Midbrain (tissue), 1 donor: ENCODE results near the gene CABYR.

ENCODE experiments used
- DNase-seq: peaks from one replicate; lab custom pipeline; 2025; lab: John Stamatoyannopoulos, UW

CABYR gene, protein sequence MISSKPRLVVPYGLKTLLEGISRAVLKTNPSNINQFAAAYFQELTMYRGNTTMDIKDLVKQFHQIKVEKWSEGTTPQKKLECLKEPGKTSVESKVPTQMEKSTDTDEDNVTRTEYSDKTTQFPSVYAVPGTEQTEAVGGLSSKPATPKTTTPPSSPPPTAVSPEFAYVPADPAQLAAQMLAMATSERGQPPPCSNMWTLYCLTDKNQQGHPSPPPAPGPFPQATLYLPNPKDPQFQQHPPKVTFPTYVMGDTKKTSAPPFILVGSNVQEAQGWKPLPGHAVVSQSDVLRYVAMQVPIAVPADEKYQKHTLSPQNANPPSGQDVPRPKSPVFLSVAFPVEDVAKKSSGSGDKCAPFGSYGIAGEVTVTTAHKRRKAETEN

GRCh38 chr18:24138789-24139616, at the start of gene CABYR:
CABYR (plus strand) TSS chr18:24139062; CDS start chr18:24143115, 4,053 bp downstream.
- DNase-seq = peak; percentile 84

GRCh38 chr18:24089076-24089475, 49.8 kb upstream of the CABYR start:
- DNase-seq = no peak

DNA sequence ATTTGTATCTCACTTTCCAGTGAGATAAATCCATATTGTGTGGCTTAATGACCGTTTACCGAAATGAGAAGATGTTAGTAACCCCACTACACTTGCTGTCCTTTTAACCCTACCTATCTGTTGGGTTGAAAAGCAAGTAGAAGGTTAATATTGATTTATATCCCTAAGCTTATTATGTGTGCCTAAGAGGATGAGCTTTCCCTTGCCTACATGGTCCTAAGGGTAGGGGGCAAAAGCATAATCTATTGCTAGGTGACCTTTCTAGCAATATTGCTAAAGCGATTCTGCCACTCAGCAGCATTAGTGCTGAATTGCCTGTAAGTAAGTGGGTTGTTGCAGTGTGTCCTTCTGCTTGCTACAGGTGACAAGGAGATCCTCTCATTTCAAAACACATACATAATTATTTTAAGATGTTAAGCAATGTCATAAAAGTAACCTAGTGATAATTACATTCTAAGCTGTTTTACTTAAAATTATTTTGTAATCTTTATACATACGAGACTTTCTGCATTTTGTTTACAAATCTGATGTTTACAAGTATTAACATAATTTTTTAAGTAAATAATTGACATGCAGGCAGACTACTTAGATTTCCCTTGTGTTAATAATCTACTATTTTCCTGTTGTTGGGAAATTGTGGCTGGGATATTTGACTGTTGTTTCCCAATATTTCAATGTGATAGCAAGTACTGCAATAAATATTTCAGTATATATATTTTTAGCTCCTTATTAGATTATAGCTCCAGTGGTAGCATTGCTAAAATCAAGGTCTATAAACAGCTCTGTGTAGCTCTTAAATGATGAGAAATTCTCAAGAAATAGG, 49.1 kb upstream of the CABYR start:
- no peak for DNase-seq

DNA sequence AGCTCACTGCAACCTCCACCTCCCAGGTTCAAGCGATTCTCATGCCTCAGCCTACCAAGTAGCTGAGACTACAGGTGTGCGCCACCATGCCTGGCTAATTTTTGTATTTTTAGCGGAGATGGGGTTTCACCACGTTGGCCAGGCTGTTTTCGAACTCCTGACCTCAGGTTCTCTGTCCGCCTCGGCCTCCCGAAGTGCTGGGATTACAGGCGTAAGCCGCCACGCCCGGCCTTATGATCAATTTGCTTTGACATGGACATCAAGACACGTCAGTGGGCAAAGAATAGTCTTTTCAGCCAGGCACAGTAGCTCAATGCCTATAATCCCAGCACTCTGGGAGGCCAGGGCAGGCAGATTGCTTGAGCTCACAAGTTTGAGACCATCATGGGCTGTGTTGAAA, 48.0 kb upstream of the CABYR start:
- no peak for DNase-seq

- DNase-seq = no peak
These were observed 44.3 kb upstream of the CABYR start for GRCh38 chr18:24094561-24094960.

DNA sequence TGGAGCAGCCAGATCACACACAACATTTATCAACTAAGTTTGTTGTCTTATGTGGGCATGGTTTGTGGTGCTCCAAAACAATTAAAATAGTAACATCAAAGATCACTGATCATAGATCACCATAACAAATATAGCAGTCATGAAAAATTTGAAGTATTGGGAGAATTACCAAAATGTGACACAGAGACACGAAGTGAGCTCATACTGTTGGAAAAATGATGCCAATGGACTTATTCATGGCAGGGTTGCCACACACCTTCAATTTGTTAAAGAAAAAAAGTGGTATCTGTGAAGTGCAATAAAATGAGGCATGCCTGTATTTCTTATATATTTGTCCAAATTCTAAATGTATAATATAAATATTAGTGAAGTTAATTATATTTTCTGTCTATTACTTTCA, 42.9 kb upstream of the CABYR start:
- DNase-seq = no peak

DNA sequence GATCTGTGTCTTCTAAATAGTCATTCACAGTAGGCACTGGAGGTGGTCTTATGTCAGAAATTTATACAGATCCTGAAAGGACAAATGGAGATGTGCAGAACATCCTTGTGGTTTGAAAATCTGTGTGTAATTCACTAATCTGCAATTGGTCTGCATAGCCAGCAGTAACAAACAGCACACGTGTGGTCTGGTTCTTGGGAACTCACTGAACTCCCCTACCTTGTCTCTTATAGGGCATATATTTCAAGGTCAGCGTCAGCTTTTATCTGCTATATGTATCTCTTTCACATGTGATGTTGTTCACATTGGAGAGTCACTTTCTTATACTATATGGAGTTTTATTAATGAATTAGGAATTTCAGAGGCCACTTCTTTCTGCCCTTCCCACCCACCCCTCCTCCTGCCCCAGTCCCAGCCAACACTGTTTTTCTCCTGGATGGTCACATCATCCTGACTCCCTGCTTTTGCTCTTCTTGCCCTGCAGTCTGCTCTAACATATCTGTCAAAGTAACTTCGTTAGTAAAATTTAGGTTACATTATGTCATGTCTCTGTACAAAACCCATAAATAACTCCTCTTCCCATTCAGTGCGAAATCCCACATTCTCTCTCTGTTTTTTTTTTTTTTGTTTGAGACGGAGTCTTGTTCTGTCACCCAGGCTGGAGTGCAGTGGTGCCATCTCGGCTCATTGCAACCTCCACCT, 35.4 kb upstream of the CABYR start:
- no peak for DNase-seq

- DNase-seq = no peak
These were observed 34.4 kb upstream of the CABYR start for GRCh38 chr18:24104486-24104885.

GRCh38 chr18:24108641-24109040, 30.2 kb upstream of the CABYR start:
- DNase-seq = no peak

DNA sequence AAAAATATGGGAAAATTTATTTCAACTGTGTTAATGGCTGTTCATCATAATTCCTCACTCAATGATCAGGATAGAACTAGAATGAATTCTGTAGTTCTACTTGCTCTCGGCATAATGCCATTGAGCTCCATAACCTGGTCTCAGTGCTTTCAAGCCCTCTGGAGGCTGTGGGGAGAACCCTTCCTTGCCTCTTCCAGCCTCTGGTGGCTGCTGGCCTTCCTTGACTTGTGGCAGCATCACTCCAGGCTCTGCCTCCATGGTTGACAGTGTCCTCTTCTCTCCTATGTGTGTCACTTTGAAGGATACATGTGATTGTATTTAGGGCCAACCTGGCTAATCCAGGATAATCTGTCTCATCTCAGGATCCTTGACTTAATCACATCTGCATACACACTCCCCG, 26.9 kb upstream of the CABYR start:
- no peak for DNase-seq

- no peak for DNase-seq
These were observed 26.4 kb upstream of the CABYR start for GRCh38 chr18:24112464-24112863.

DNA sequence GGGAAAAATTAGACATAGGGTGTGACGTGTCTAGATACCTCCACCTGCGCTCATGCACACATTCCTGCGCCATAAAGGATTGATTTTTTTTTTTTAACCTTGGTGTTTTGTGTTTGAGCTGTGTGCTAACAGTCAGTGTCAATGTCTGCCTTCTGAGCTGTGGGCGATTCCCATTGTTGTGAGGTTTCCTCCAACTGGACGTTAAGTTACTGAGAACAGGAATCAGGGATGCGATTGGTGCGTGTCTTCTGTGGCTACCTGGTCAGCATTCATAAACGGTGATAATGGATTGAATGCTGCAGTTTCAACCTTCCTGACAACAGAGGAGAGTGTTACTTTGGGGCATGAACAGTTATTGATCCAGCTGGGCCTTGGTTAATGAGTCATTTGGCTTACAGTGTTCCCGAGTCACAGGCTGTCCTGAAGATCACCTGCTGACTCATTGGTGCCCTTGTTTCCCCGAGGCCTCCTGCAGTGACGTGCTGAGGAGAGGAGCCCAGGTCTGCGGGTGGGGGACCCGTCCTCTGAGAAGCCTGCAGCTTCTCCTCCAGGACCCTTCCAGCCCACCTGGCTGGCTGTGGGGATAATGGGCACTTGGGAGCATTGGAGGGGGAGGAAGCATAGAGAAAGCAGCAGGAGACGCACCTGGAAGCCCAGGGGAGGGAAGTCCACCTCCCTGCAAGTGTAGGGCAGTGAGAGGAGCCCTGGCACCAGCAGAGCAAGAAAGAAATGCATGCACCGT, 25.8 kb upstream of the CABYR start:
- DNase-seq = no peak

- DNase-seq = no peak
These were observed 23.8 kb upstream of the CABYR start for GRCh38 chr18:24114924-24115549.

GRCh38 chr18:24115628-24116027, 23.2 kb upstream of the CABYR start:
- no peak for DNase-seq

- peak; percentile 68 for DNase-seq
These were observed 19.9 kb upstream of the CABYR start for GRCh38 chr18:24118750-24119577.

- no peak for DNase-seq
These were observed 18.2 kb upstream of the CABYR start for GRCh38 chr18:24120676-24121075.

- DNase-seq = no peak
These were observed 17.2 kb upstream of the CABYR start for GRCh38 chr18:24121625-24122024.

DNA sequence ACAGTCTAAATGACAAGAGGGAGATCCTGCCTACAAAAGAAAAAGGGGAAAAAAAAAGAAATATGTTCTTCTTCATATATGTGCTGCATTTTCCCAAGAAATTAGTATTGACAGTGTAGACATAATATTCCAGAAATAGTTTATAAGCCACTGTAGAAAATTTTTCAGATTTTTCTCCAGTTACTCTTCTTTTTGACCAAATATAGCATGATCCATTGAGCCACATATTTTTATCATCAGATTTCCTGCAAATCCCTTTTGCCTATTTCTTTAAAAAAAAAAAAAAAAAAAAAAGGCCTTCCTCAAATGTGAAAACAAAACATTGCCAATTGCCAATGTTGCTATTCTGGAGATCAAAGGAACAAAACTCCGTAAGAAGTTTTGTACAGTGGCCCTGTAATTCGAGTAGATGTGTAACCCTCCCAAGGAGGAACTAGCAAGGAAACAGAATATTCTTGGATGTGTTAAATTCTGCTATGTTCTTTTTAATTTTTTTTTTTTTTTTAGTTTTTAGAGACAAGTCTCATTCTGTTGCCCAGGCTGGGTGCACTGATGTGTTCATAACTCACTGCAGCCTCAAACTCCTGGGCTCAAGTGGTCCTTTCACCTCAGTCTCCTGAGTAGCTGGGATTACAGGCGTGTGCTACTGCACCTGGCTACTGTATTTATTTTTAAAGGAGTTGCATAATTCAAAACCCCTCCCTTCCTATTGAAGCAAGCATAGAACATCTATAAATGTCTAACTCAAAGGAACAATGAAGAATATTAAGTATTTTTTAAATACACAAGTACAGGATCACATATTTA, 12.5 kb upstream of the CABYR start:
- no peak for DNase-seq

DNA sequence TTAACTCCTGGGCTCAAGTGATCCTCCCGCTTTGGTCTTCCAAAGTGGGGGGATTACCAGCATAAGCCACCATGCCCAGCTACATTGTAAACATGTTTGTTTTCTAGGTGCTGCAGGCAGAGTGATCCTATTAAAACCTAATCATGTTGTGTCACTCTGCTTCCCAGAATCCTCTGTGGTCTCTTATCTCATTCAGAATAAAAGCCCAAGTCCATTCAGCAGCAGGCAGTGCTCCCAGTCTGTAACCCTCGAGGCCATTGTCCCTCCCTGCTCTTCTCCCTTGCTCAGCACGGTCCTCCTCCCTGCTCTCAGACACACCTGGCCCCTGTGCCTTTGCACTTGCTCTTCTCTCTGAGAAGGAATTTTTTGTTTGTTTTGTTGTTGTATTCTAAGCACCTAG, 11.1 kb upstream of the CABYR start:
- no peak for DNase-seq
